ENCODE data around the gene KLHL30.
"Not testable (repeated sequence)": the region's sequence is repeated elsewhere in the genome, so short reads cannot be mapped to it uniquely, and the experiment has no call there.

Gene KLHL30

DNA sequence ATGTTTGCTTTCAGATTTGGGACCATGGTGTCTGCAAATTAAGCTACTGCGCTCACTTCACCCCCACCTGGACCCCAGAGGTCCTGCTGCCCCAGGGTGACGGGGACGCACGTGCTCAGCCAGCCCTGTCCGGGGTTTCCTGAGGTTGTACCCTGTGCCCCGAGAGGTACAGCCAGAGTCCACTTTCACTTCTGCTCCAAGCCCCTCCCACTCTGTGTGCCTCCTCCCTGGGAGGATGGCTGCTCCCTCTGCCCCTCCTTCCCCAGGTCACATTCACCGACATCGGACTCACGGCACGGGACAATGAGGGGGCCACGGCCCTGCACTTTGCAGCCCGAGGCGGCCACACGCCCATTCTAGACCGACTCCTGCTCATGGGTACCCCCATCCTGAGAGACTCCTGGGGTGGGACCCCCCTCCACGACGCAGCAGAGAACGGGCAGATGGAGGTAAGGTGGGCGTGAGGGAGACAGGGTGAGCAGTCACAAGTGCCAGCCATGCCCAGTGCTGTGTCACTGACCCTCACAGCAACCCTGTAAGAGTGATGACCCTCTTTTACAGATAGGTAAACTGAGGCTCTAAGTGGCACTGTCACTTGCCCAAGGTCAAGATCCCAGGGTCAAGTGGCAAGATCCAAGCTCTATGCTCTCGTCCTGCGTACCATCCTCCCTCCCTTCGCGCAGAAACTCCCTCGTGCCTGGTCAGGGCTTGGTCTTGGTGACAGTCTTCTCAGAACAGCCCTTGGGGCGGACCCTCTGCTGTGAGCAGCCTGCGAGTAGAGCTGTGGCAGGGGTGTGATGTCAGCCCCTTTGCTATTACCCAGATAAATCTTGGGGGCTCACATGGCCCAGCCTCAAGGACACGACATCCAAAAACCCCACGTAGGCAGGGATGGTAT is 30.7 kb upstream of the KLHL30 start:
- Mint-ChIP-seq H3K4me3 (no peak overlapping the region), H3K4me1 (ENCODE audit: low read depth) (peaks cover 8% of the 10 kb centered on the region), H3K36me3 (ENCODE audit: low read depth) (no peaks in the 10 kb centered on the region), H3K27me3 (no peaks in the 10 kb centered on the region), H3K27ac (no peak overlapping the region), H3K9me3 (peaks cover 7% of the 10 kb centered on the region)
- no peak for DNase-seq

- H3K4me3 Mint-ChIP-seq: no peak overlapping the region
- no peaks in the 10 kb centered on the region for H3K27me3 Mint-ChIP-seq
- H3K27ac Mint-ChIP-seq: no peak overlapping the region
- no peak for DNase-seq
- peaks cover 8% of the 10 kb centered on the region for H3K4me1 Mint-ChIP-seq (ENCODE audit: low read depth)
- no peaks in the 10 kb centered on the region for H3K36me3 Mint-ChIP-seq (ENCODE audit: low read depth)
- H3K9me3 Mint-ChIP-seq: peaks cover 11% of the 10 kb centered on the region
Observed at GRCh38 chr2:238108423-238109183, 29.9 kb upstream of the KLHL30 start.

GRCh38 chr2:238113611-238114010 is 24.9 kb upstream of the KLHL30 start:
- H3K27me3 Mint-ChIP-seq: peaks cover 7% of the 10 kb centered on the region
- no peaks in the 10 kb centered on the region for H3K36me3 Mint-ChIP-seq (ENCODE audit: low read depth)
- no peak for DNase-seq
- peaks cover 13% of the 10 kb centered on the region for H3K9me3 Mint-ChIP-seq
- peaks cover 5% of the 10 kb centered on the region for H3K4me1 Mint-ChIP-seq (ENCODE audit: low read depth)
- H3K4me3 Mint-ChIP-seq: no peak overlapping the region
- no peak overlapping the region for H3K27ac Mint-ChIP-seq

- Mint-ChIP-seq H3K9me3 (peaks cover 13% of the 10 kb centered on the region), H3K27me3 (peaks cover 7% of the 10 kb centered on the region), H3K27ac (no peak overlapping the region), H3K36me3 (ENCODE audit: low read depth) (no peaks in the 10 kb centered on the region), H3K4me1 (ENCODE audit: low read depth) (peaks cover 1% of the 10 kb centered on the region), H3K4me3 (no peak overlapping the region)
- no peak for DNase-seq
Observed at GRCh38 chr2:238114331-238114841, 24.1 kb upstream of the KLHL30 start.

DNA sequence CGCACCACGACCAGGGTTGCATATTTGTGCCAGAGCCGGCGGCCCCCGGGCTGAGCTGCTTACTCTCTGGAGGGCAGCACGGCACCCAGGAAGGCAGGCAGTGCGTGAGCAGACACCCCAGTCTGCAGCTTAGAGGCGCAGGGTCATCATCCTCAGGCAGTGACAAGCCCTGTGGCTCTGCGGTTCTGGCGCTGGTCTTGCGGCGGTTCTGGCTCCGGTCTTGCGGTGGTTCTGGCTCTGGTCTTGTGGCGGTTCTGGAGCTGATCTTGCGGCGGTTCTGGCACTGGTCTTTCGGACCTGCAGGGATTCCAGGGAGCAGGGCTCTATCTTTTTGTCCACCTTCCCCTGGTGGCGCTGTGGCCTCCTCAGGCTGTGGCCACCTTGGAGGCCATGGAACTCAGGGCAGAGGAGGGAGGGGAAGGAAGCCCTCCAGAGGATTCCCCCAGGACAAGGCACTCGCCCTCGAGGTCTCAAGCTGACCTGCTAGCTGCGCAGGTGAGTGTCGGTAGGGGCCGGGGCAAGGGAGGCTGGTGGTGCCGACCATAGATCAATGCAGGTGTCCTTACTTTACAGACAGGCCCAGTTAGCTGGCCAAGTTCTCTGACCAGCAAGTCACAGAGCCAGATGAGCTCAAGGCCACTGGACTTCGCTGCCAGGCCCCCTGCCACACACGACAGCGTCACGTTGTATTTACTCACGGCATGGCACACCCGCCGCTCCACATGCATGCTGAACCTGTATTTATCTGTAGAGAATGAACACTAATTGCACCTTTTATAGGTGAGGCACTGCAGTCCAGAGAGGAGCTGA is 23.4 kb upstream of the KLHL30 start:
- peaks cover 9% of the 10 kb centered on the region for H3K27me3 Mint-ChIP-seq
- H3K27ac Mint-ChIP-seq: no peak overlapping the region
- no peak overlapping the region for H3K4me3 Mint-ChIP-seq
- no peak for DNase-seq
- H3K4me1 Mint-ChIP-seq (ENCODE audit: low read depth): no peaks in the 10 kb centered on the region
- no peaks in the 10 kb centered on the region for H3K36me3 Mint-ChIP-seq (ENCODE audit: low read depth)
- H3K9me3 Mint-ChIP-seq: peaks cover 13% of the 10 kb centered on the region

DNA sequence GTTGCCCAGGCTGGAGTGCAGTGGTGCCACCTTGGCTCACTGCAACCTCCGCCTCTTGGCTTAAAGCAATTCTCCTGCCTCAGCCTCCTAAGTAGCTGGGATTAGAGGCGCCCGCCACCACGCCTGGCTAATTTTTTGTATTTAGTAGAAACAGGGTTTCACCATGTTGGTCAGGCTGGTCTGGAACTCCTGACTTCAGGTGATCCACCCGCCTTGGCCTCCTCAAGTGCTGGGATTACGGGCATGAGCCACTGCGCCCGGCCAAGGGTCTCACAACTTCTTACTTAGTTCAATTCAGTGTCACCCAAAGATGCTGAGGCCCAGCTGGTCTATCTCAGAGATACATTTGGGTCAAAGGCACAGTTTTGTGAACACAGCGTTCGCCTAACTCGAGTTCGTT is 22.8 kb upstream of the KLHL30 start:
- H3K9me3 Mint-ChIP-seq: peaks cover 13% of the 10 kb centered on the region
- H3K36me3 Mint-ChIP-seq (ENCODE audit: low read depth); H3K27me3 Mint-ChIP-seq; H3K4me1 Mint-ChIP-seq (ENCODE audit: low read depth); H3K27ac Mint-ChIP-seq; DNase-seq; H3K4me3 Mint-ChIP-seq: not testable (repeated sequence)

- no peak for DNase-seq
- Mint-ChIP-seq H3K4me3 (no peak overlapping the region), H3K27me3 (peaks cover 9% of the 10 kb centered on the region), H3K9me3 (peaks cover 13% of the 10 kb centered on the region), H3K4me1 (ENCODE audit: low read depth) (no peaks in the 10 kb centered on the region), H3K36me3 (ENCODE audit: low read depth) (no peaks in the 10 kb centered on the region), H3K27ac (no peak overlapping the region)
Observed at GRCh38 chr2:238116298-238117198, 21.9 kb upstream of the KLHL30 start.

GRCh38 chr2:238117199-238118154 is 21.0 kb upstream of the KLHL30 start:
- Mint-ChIP-seq H3K36me3 (ENCODE audit: low read depth) (no peaks in the 10 kb centered on the region), H3K4me1 (ENCODE audit: low read depth) (no peaks in the 10 kb centered on the region), H3K9me3 (peaks cover 9% of the 10 kb centered on the region), H3K27me3 (peaks cover 9% of the 10 kb centered on the region), H3K4me3 (no peak overlapping the region), H3K27ac (no peak overlapping the region)
- no peak for DNase-seq

- Mint-ChIP-seq H3K4me3 (no peak overlapping the region), H3K27ac (no peak overlapping the region), H3K36me3 (ENCODE audit: low read depth) (no peaks in the 10 kb centered on the region), H3K27me3 (peaks cover 9% of the 10 kb centered on the region), H3K9me3 (no peaks in the 10 kb centered on the region), H3K4me1 (ENCODE audit: low read depth) (no peaks in the 10 kb centered on the region)
- DNase-seq: no peak
Observed at GRCh38 chr2:238119756-238120462, 18.6 kb upstream of the KLHL30 start.

DNA sequence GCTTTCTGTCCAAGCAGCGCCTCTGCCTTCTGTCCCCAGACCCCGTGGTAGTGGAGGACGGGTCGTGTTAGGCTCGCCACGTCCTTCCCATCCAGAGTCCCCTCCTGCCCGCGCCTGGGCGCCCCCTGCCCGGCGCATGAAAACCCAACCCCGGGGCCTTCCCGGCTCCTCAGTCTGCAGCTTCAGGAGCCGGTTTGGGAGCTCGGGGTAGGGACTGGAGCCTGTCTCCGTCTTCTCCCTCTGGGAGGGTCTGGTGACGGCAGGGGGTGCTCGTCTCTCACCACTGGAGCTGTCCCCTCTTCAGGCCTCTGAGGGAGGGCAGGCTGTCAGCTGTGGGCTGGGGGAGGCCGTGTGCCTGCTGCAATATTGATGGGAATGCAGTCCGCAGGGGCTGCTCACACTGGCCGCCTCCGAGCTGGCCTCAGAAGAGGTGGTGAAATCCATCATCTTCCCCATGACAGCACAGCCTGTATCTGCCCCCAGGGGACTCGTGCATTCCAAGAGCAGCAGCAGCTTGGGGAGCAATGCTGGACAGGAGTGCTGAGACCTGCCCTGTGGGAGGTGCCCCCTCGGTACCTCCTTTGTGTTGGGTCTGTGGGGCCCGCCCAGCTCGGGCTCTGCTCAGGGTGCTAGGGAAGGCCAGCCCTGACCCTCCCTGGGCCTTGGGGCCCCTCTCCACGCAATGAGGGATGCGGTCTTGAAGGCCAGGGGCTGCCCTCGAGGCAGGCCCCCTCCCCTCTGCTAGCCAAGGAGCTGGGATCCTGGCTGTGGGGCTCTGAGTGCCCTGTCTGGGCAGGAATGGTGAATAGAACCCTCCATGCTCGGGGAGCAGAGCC is 17.8 kb upstream of the KLHL30 start:
- H3K27me3 Mint-ChIP-seq: peaks cover 9% of the 10 kb centered on the region
- H3K27ac Mint-ChIP-seq: no peak overlapping the region
- H3K4me3 Mint-ChIP-seq: no peak overlapping the region
- no peaks in the 10 kb centered on the region for H3K36me3 Mint-ChIP-seq (ENCODE audit: low read depth)
- no peak for DNase-seq
- no peaks in the 10 kb centered on the region for H3K9me3 Mint-ChIP-seq
- no peaks in the 10 kb centered on the region for H3K4me1 Mint-ChIP-seq (ENCODE audit: low read depth)

DNA sequence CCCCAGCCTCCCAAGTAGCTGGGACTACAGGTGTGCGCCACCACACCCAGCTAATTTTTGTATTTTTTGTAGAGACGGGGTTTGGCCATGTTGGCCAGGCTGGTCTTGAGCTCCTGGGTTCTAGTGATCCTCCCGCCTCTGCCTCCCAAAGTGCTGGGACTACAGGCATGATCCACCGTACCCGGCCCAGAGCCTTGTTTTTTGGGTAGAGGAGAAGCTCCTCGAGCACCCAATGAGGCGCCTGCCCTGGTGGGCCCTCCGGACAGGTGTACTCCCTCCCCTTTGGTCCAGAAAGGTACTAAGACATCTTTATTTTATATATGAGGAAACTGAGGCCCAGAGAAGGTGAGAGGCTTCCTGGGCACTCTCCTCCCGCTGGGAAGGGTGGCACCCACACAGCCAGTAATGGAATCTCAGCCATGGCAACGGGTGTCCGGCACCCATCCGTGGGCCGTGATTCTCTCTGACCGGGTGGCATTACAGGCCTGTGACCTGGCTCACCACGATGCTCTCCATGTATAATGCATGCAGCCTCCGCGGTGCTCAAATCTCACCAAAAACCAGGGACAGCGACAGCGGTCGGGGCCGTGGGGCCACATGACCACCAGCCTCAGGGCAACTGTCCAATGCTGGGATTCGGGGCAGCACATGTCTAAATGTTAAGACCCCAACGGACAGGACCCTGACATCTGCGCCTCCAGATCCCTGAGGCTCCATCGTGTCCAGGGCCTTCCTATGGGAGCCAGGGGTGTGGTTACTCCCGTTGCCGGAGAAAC is 16.8 kb upstream of the KLHL30 start:
- no peak overlapping the region for H3K27ac Mint-ChIP-seq
- no peaks in the 10 kb centered on the region for H3K4me1 Mint-ChIP-seq (ENCODE audit: low read depth)

More for the DNA sequence above, 16.8 kb upstream of the KLHL30 start:
- no peak for DNase-seq
- no peaks in the 10 kb centered on the region for H3K36me3 Mint-ChIP-seq (ENCODE audit: low read depth)
- no peaks in the 10 kb centered on the region for H3K9me3 Mint-ChIP-seq
- H3K27me3 Mint-ChIP-seq: peaks cover 9% of the 10 kb centered on the region
- no peak overlapping the region for H3K4me3 Mint-ChIP-seq
